Endothelial cell of umbilical vein (primary cell): ENCODE measurements around the gene MFSD2A. TPM values are rescaled to one million over a fixed set of nuclear protein-coding genes. Genes with fewer than 3 reads are reported as not detected.
A peak's percentile ranks its signal among the peaks of the same experiment; 100 is the strongest.

Experiments used
- BruUV-seq: library from RNA; stranded (reverse); fragments of 400-500 nt; replicated peaks from 2 replicates; lab custom pipeline; 2021; lab: Mats Ljungman, UMichigan
- CTCF ChIA-PET: fragments of 300-600, 350-600 bp; sonication (Branson Sonifier 250); formaldehyde crosslinking; loops from one replicate; lab custom pipeline; 2021; ENCODE audit warnings: antibody characterized with exemption, inconsistent platforms; lab: Charles Lee
- POLR2A ChIA-PET: fragments of 300-600, 350-600 bp; sonication (Branson Sonifier 250); formaldehyde crosslinking; loops from one replicate; lab custom pipeline; 2021; ENCODE audit warnings: antibody characterized with exemption, inconsistent platforms; lab: Charles Lee
- DNase-seq: peaks from one replicate; pipeline ENCODE4 v3.0.0-alpha.2; 2011; ENCODE audit warnings: low read depth, low spot score
- FAIRE-seq: peaks from 2 replicates; lab custom pipeline; 2011; peaks lifted over from hg19 to GRCh38; lab: Jason Lieb, UNC
- H2AFZ ChIP-seq: 2 replicates; pipeline ENCODE4 v1.6.0; 2012; ENCODE audit warnings: low read depth, low read length, control low read depth, inconsistent platforms
- H3K27ac ChIP-seq: 2 replicates; pipeline ENCODE4 v1.5.1; 2011; ENCODE audit warnings: low read depth, mild to moderate bottlenecking, control low read depth, low read length, moderate library complexity; ENCODE audit not compliant: insufficient read depth
- H3K27me3 ChIP-seq, 2 experiments: 2 replicates each; pipeline versions ENCODE4 v1.6.0 to v1.6.1; 2011; ENCODE audit warnings: low read length in 2 of 2, mixed read lengths in 1 of 2; ENCODE audit not compliant: control insufficient read depth in 2 of 2, insufficient read depth in 2 of 2
- H3K36me3 ChIP-seq, 2 experiments: 2 replicates in 1 of 2; 3 replicates in 1 of 2; pipeline ENCODE4 v1.5.1; 2011; ENCODE audit warnings: low read length in 2 of 2, mild to moderate bottlenecking in 1 of 2, moderate library complexity in 1 of 2; ENCODE audit not compliant: control insufficient read depth in 2 of 2, insufficient read depth in 2 of 2; ENCODE audit errors: extremely low read depth in 1 of 2
- H3K4me1 ChIP-seq: 3 replicates; pipeline ENCODE4 v1.5.1; 2011; ENCODE audit warnings: mild to moderate bottlenecking, low read length; ENCODE audit not compliant: control insufficient read depth, insufficient read depth; ENCODE audit errors: extremely low read depth
- H3K4me2 ChIP-seq: 2 replicates; pipeline ENCODE4 v1.6.1; 2011; ENCODE audit warnings: low read length, control low read depth, mixed read lengths; ENCODE audit not compliant: insufficient read depth
- H3K4me3 ChIP-seq, 3 experiments: fragments of 200-600 bp in 1 of 3; sonication (generic), shearing (Covaris generic) in 1 of 3; replicated peaks in 1 of 3; 2 replicates each; pipeline ENCODE4 v1.5.1; 2011 to 2016; ENCODE audit warnings: control low read depth in 3 of 3, low read length in 3 of 3, mild to moderate bottlenecking in 2 of 3, inconsistent platforms in 1 of 3, low read depth in 1 of 3, moderate library complexity in 1 of 3; ENCODE audit not compliant: insufficient read depth in 1 of 3
- H3K79me2 ChIP-seq: 2 replicates; pipeline ENCODE4 v1.6.0; 2012; ENCODE audit warnings: low read length, inconsistent platforms; ENCODE audit not compliant: control insufficient read depth, insufficient read depth
- H3K9ac ChIP-seq: replicated peaks from 2 replicates; pipeline ENCODE3; 2011; ENCODE audit warnings: low read length, control low read depth; ENCODE audit not compliant: insufficient read depth; ENCODE audit errors: extremely low read depth
- H3K9me1 ChIP-seq: replicated peaks from 3 replicates; pipeline ENCODE4 v1.6.0; 2011; ENCODE audit warnings: mild to moderate bottlenecking, low read length; ENCODE audit not compliant: control insufficient read depth, insufficient read depth; ENCODE audit errors: extremely low read depth
- H3K9me3 ChIP-seq: replicated peaks from 2 replicates; pipeline ENCODE4 v1.5.1; 2012; ENCODE audit warnings: low read length, inconsistent platforms; ENCODE audit not compliant: control insufficient read depth, insufficient read depth
- H4K20me1 ChIP-seq: replicated peaks from 2 replicates; pipeline ENCODE3; 2011; ENCODE audit warnings: mild to moderate bottlenecking, low read length; ENCODE audit not compliant: control insufficient read depth, insufficient read depth; ENCODE audit errors: extremely low read depth
- CTCF ChIP-seq, 2 donors: IDR thresholded peaks; 1 replicate in 1 of 2; 2 replicates in 1 of 2; pipeline ENCODE4 v1.5.1; 2011; ENCODE audit warnings: low read length in 2 of 2, mild to moderate bottlenecking in 2 of 2, moderate library complexity in 2 of 2, control low read depth in 1 of 2, inconsistent platforms in 1 of 2, low read depth in 1 of 2; ENCODE audit not compliant: insufficient read depth in 1 of 2; ENCODE audit errors: extremely low read depth in 1 of 2
- EZH2 ChIP-seq: IDR thresholded peaks from 2 replicates; pipeline ENCODE4 v1.6.1; 2012; ENCODE audit warnings: borderline replicate concordance, low read depth, mild to moderate bottlenecking, moderate library complexity, low read length, inconsistent platforms; ENCODE audit not compliant: severe bottlenecking
- FOS ChIP-seq: IDR thresholded peaks from 2 replicates; pipeline ENCODE4 v1.6.1; 2011; ENCODE audit warnings: mild to moderate bottlenecking, low read length, moderate library complexity, borderline replicate concordance; ENCODE audit not compliant: insufficient read depth
- GATA2 ChIP-seq: IDR thresholded peaks from 2 replicates; pipeline ENCODE4 v1.7.0; 2011; ENCODE audit warnings: low read depth, mild to moderate bottlenecking, moderate library complexity, mixed read lengths, low read length; ENCODE audit not compliant: insufficient read length, insufficient read depth
- JUN ChIP-seq: IDR thresholded peaks from 2 replicates; pipeline ENCODE4 v1.6.1; 2011; ENCODE audit warnings: borderline replicate concordance, low read depth; ENCODE audit not compliant: insufficient read length, insufficient read depth
- MAX ChIP-seq: IDR thresholded peaks from 2 replicates; pipeline ENCODE4 v1.6.1; 2011; ENCODE audit not compliant: insufficient read depth, insufficient read length
- MYC ChIP-seq: IDR thresholded peaks from one replicate; pipeline ENCODE4 v1.6.1; 2011; ENCODE audit warnings: mild to moderate bottlenecking, low read depth, low read length
- POLR2A ChIP-seq: IDR thresholded peaks from 2 replicates; pipeline ENCODE4 v1.6.1; 2012; ENCODE audit warnings: low read depth, mild to moderate bottlenecking, control low read depth, low read length
- POLR2AphosphoS5 ChIP-seq: IDR thresholded peaks from 2 replicates; pipeline ENCODE4 v1.6.1; 2012; ENCODE audit warnings: low read depth, mild to moderate bottlenecking, control low read depth, low read length, moderate library complexity; ENCODE audit not compliant: insufficient read depth
- dilution Hi-C: fragments of 300-500 bp; cut with MboI; formaldehyde crosslinking; loops from one replicate; pipeline ENCODE4 v1.15.0; 2019; ENCODE audit warnings: low sequenced_read_pairs; ENCODE audit not compliant: extremely low pct_ligation_motif_present
- intact Hi-C: fragments of 100-400 bp; cut with micrococcal nuclease; formaldehyde crosslinking; loops from one replicate; pipeline ENCODE4 v1.10.0; 2022
- polyA plus RNA-seq, 4 experiments: library from polyadenylated mRNA; depleted of rRNA in 3 of 4; stranded (reverse) in 3 of 4; unstranded in 1 of 4; fragments of >200 nt; gene quantifications; 2 replicates each; pipeline versions ENCODE4 v1.2.1 to v1.2.3, GENCODE V29; 2011 to 2012; ENCODE audit warnings: missing spikeins in 1 of 4
- total RNA-seq: library from RNA; stranded (reverse); gene quantifications from 2 replicates; pipeline ENCODE4 v1.2.3, GENCODE V29; 2021

MFSD2A gene
- total and polyA plus RNA-seq, 2 donors (not counting 3 experiments of a cell fraction or from before 2014, with no cell fraction given) = 2.7 to 5.5 TPM

GRCh38 chr1:39954324-39954869, 548 bp upstream of the MFSD2A start:
- H3K4me3 ChIP-seq = no peak overlapping the region
- intact Hi-C loops = no loop called here
- BruUV-seq = TSS peak; percentile 40
- dilution Hi-C loops = no loop called here
- no peak for FAIRE-seq
- POLR2A ChIA-PET = interaction anchor here (0.5 to 0.6 kb wide), 2 partner anchors 24 to 75 kb away, joined by 3 read pairs; no protein-coding TSS in a partner anchor
- H3K27me3 ChIP-seq = no peaks in the 10 kb centered on the region
- peak overlapping the region; percentile 20 for H3K4me2 ChIP-seq
- H2AFZ ChIP-seq = peak overlapping the region; percentile 88
- H3K79me2 ChIP-seq = peaks cover 2% of the 10 kb centered on the region
- TF ChIP-seq CTCF (IDR thresholded peaks at IDR 0.05; ENCODE audit: extremely low read depth in 1 of 2, insufficient read depth in 1 of 2, low read depth in 1 of 2, low read length in 2 of 2) = no peak
- TF ChIP-seq JUN = no peak
- no peak for TF ChIP-seq EZH2
- TF ChIP-seq FOS = no peak
- no peak for TF ChIP-seq MYC
- no peak for TF ChIP-seq MAX
- no peak for TF ChIP-seq POLR2A
- no peak for TF ChIP-seq POLR2AphosphoS5
- TF ChIP-seq GATA2 = no peak
- H3K4me1 ChIP-seq = peaks cover 12% of the 10 kb centered on the region
- no peaks in the 10 kb centered on the region for H4K20me1 ChIP-seq
- no peak overlapping the region for H3K27ac ChIP-seq
- H3K36me3 ChIP-seq = no peaks in the 10 kb centered on the region
- no peaks in the 10 kb centered on the region for H3K9me1 ChIP-seq
- H3K9me3 ChIP-seq = no peaks in the 10 kb centered on the region
- H3K9ac ChIP-seq = peak overlapping the region; percentile 5
- DNase-seq = no peak
- CTCF ChIA-PET = interaction anchor here (1.2 kb wide), 1 partner anchor 350 kb away, joined by 3 read pairs; no protein-coding TSS in a partner anchor
